ENCODE results near the gene ANKRD40.
A peak's percentile ranks its signal among the peaks of the same experiment; 100 is the strongest.
"Not testable (repeated sequence)": the region's sequence is repeated elsewhere in the genome, so short reads cannot be mapped to it uniquely, and the experiment has no call there.

ANKRD40 gene

GRCh38 chr17:50707289-50708049, at the start of gene ANKRD40:
Gene ANKRD40 (minus strand): TSS chr17:50707914. CDS start chr17:50707654, 260 bp downstream.
- peaks cover 15% of the 10 kb centered on the region for H3K36me3 ChIP-seq (ENCODE audit: insufficient read depth, low read length)
- no peaks in the 10 kb centered on the region for H3K9me3 ChIP-seq (ENCODE audit: low read length)
- H3K27me3 ChIP-seq (ENCODE audit: insufficient read depth, low read length) = no peaks in the 10 kb centered on the region
- peak within 1 kb of the TSS; percentile 93 for H2AFZ ChIP-seq (ENCODE audit: low read depth, low read length)
- peaks cover 13% of the 10 kb centered on the region for H3K4me1 ChIP-seq (ENCODE audit: insufficient read depth, low read length)
- H3K4me3 ChIP-seq (ENCODE audit: low read length) = peak within 1 kb of the TSS; percentile 96

- no peaks in the 10 kb centered on the region for H3K27me3 ChIP-seq (ENCODE audit: insufficient read depth, low read length)
- no peak overlapping the region for H2AFZ ChIP-seq (ENCODE audit: low read depth, low read length)
- H3K4me3 ChIP-seq (ENCODE audit: low read length) = no peak overlapping the region
- H3K9me3 ChIP-seq (ENCODE audit: low read length) = no peaks in the 10 kb centered on the region
- no peaks in the 10 kb centered on the region for H3K4me1 ChIP-seq (ENCODE audit: insufficient read depth, low read length)
- H3K36me3 ChIP-seq (ENCODE audit: insufficient read depth, low read length) = peaks cover 54% of the 10 kb centered on the region
Observed at GRCh38 chr17:50754521-50754920, 46.8 kb upstream of the ANKRD40 start.

GRCh38 chr17:50749245-50749644, 41.5 kb upstream of the ANKRD40 start:
- H2AFZ ChIP-seq (ENCODE audit: low read depth, low read length) = no peak overlapping the region
- no peaks in the 10 kb centered on the region for H3K27me3 ChIP-seq (ENCODE audit: insufficient read depth, low read length)
- no peak overlapping the region for H3K4me3 ChIP-seq (ENCODE audit: low read length)
- no peaks in the 10 kb centered on the region for H3K9me3 ChIP-seq (ENCODE audit: low read length)
- peaks cover 94% of the 10 kb centered on the region for H3K36me3 ChIP-seq (ENCODE audit: insufficient read depth, low read length)
- H3K4me1 ChIP-seq (ENCODE audit: insufficient read depth, low read length) = no peaks in the 10 kb centered on the region

GRCh38 chr17:50745631-50746030, 37.9 kb upstream of the ANKRD40 start:
- H3K4me3 ChIP-seq (ENCODE audit: low read length) = no peak overlapping the region
- H3K4me1 ChIP-seq (ENCODE audit: insufficient read depth, low read length) = no peaks in the 10 kb centered on the region
- H3K9me3 ChIP-seq (ENCODE audit: low read length) = no peaks in the 10 kb centered on the region
- H2AFZ ChIP-seq (ENCODE audit: low read depth, low read length) = no peak overlapping the region
- peaks cover 95% of the 10 kb centered on the region for H3K36me3 ChIP-seq (ENCODE audit: insufficient read depth, low read length)
- no peaks in the 10 kb centered on the region for H3K27me3 ChIP-seq (ENCODE audit: insufficient read depth, low read length)

GRCh38 chr17:50739098-50739497, 31.4 kb upstream of the ANKRD40 start:
- no peaks in the 10 kb centered on the region for H3K9me3 ChIP-seq (ENCODE audit: low read length)
- no peaks in the 10 kb centered on the region for H3K27me3 ChIP-seq (ENCODE audit: insufficient read depth, low read length)
- no peak overlapping the region for H2AFZ ChIP-seq (ENCODE audit: low read depth, low read length)
- H3K36me3 ChIP-seq (ENCODE audit: insufficient read depth, low read length) = peaks cover 76% of the 10 kb centered on the region
- H3K4me1 ChIP-seq (ENCODE audit: insufficient read depth, low read length) = no peaks in the 10 kb centered on the region
- H3K4me3 ChIP-seq (ENCODE audit: low read length) = no peak overlapping the region

GRCh38 chr17:50737118-50737698, 29.5 kb upstream of the ANKRD40 start:
- Histone ChIP-seq H3K27me3 (ENCODE audit: insufficient read depth, low read length) (no peaks in the 10 kb centered on the region), H3K36me3 (ENCODE audit: insufficient read depth, low read length) (peaks cover 60% of the 10 kb centered on the region)

GRCh38 chr17:50735287-50735686, 27.6 kb upstream of the ANKRD40 start:
- H3K4me1 ChIP-seq (ENCODE audit: insufficient read depth, low read length) = no peaks in the 10 kb centered on the region
- peaks cover 40% of the 10 kb centered on the region for H3K36me3 ChIP-seq (ENCODE audit: insufficient read depth, low read length)
- H3K9me3 ChIP-seq (ENCODE audit: low read length) = no peaks in the 10 kb centered on the region
- H3K27me3 ChIP-seq (ENCODE audit: insufficient read depth, low read length) = no peaks in the 10 kb centered on the region
- H3K4me3 ChIP-seq (ENCODE audit: low read length) = no peak overlapping the region
- no peak overlapping the region for H2AFZ ChIP-seq (ENCODE audit: low read depth, low read length)

More at GRCh38 chr17:50737118-50737698, 29.5 kb upstream of the ANKRD40 start:
- Histone ChIP-seq H2AFZ (ENCODE audit: low read depth, low read length) (no peak overlapping the region), H3K9me3 (ENCODE audit: low read length) (no peaks in the 10 kb centered on the region), H3K4me3 (ENCODE audit: low read length) (no peak overlapping the region), H3K4me1 (ENCODE audit: insufficient read depth, low read length) (no peaks in the 10 kb centered on the region)

- Histone ChIP-seq H3K27me3 (ENCODE audit: insufficient read depth, low read length) (no peaks in the 10 kb centered on the region), H3K4me3 (ENCODE audit: low read length) (no peak overlapping the region), H3K4me1 (ENCODE audit: insufficient read depth, low read length) (no peaks in the 10 kb centered on the region)
Observed at GRCh38 chr17:50731575-50732460, 24.1 kb upstream of the ANKRD40 start.

GRCh38 chr17:50728881-50729765, 21.4 kb upstream of the ANKRD40 start:
- Histone ChIP-seq H3K36me3 (ENCODE audit: insufficient read depth, low read length) (no peaks in the 10 kb centered on the region), H3K4me3 (ENCODE audit: low read length) (no peak overlapping the region), H2AFZ (ENCODE audit: low read depth, low read length) (no peak overlapping the region), H3K27me3 (ENCODE audit: insufficient read depth, low read length) (no peaks in the 10 kb centered on the region), H3K4me1 (ENCODE audit: insufficient read depth, low read length) (no peaks in the 10 kb centered on the region), H3K9me3 (ENCODE audit: low read length) (no peaks in the 10 kb centered on the region)

More at GRCh38 chr17:50731575-50732460, 24.1 kb upstream of the ANKRD40 start:
- Histone ChIP-seq H2AFZ (ENCODE audit: low read depth, low read length) (no peak overlapping the region), H3K9me3 (ENCODE audit: low read length) (no peaks in the 10 kb centered on the region), H3K36me3 (ENCODE audit: insufficient read depth, low read length) (peaks cover 10% of the 10 kb centered on the region)

GRCh38 chr17:50728112-50728429, 20.4 kb upstream of the ANKRD40 start:
- H3K9me3 ChIP-seq (ENCODE audit: low read length) = no peaks in the 10 kb centered on the region
- no peaks in the 10 kb centered on the region for H3K36me3 ChIP-seq (ENCODE audit: insufficient read depth, low read length)
- H3K4me1 ChIP-seq (ENCODE audit: insufficient read depth, low read length) = no peaks in the 10 kb centered on the region
- H3K4me3 ChIP-seq (ENCODE audit: low read length) = no peak overlapping the region
- H2AFZ ChIP-seq (ENCODE audit: low read depth, low read length) = no peak overlapping the region
- no peaks in the 10 kb centered on the region for H3K27me3 ChIP-seq (ENCODE audit: insufficient read depth, low read length)

- Histone ChIP-seq H3K4me1 (ENCODE audit: insufficient read depth, low read length) (peaks cover 8% of the 10 kb centered on the region), H3K36me3 (ENCODE audit: insufficient read depth, low read length) (no peaks in the 10 kb centered on the region), H3K27me3 (ENCODE audit: insufficient read depth, low read length) (no peaks in the 10 kb centered on the region), H3K4me3 (ENCODE audit: low read length) (no peak overlapping the region), H3K9me3 (ENCODE audit: low read length) (no peaks in the 10 kb centered on the region), H2AFZ (ENCODE audit: low read depth, low read length) (no peak overlapping the region)
Observed at GRCh38 chr17:50725769-50726655, 18.3 kb upstream of the ANKRD40 start.

GRCh38 chr17:50724622-50725021, 16.9 kb upstream of the ANKRD40 start:
- H2AFZ ChIP-seq (ENCODE audit: low read depth, low read length); H3K27me3 ChIP-seq (ENCODE audit: insufficient read depth, low read length); H3K9me3 ChIP-seq (ENCODE audit: low read length); H3K4me3 ChIP-seq (ENCODE audit: low read length); H3K36me3 ChIP-seq (ENCODE audit: insufficient read depth, low read length): not testable (repeated sequence)
- H3K4me1 ChIP-seq (ENCODE audit: insufficient read depth, low read length) = peaks cover 13% of the 10 kb centered on the region

Data from neuron (in vitro differentiated cells).